Midbrain (tissue), 1 donor: ENCODE data around the gene CFAP69.
"Not testable (repeated sequence)": the region's sequence is repeated elsewhere in the genome, so short reads cannot be mapped to it uniquely, and the experiment has no call there.

Experiments
- DNase-seq: peaks from one replicate; lab custom pipeline; 2025; lab: John Stamatoyannopoulos, UW

Gene CFAP69

DNA sequence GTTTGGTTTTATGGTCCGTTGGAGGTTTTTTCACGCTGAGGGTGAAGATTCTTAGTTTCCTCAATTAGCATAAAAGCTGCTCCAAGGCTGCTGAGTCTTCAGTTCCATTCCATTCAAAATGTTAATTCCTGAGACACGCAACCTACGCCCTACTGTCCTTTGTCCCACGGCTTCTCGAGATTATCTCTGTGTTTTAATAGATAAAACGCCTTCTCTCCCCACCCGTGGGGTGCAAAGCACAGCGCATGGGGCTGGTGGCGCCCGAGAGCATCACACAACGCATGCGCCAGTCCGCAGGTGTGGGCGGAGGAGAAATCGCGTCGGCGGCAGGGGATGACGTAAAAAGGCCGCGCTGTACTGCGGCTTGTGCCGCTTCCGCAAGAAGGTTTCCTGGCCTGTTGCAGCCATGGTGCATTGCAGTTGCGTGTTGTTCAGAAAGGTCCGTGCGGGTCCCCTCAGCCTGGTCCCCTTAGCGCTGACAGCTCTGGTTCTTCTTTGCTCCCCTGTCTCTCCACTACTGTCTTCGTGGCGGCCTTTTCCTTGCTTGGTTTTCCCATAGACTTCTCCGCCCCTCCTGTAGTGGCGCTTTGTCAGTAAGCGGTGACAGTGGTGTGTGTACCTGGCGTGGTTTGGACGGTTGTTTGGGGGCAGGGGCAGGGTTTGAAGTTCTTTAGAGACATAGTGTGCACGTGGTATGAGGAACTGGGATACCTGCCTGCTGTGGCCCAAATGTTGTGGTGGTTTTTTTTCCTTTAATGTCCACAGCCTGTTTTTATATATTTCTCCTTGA, 101.6 kb downstream of the CFAP69 start, which contains the start of gene GTPBP10:
GTPBP10 (plus strand) TSS at position 381 of the 790 bp plus-strand sequence; CDS start at position 407, 26 bp downstream.
- DNase-seq = peak; percentile 96

DNA sequence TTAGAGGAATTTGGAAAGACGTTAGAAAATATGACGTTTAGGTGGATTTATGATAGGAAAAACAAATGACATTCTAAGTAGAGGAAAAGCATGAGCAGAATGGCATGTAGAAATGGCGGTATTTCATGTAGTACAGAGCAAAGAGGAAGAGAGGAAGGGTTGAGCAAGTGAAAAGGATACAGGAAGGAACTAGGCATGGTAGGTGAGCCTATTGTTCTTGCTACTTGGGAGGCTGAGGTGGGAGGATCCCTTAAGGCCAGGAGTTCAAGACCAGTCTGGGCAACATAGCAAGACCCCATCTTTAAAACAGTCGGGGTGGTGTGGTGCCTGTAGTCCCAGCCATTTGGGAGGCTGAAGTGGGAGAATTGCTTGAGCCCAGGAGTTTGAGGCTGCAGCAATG, 102.8 kb downstream of the CFAP69 start:
- DNase-seq = no peak

DNA sequence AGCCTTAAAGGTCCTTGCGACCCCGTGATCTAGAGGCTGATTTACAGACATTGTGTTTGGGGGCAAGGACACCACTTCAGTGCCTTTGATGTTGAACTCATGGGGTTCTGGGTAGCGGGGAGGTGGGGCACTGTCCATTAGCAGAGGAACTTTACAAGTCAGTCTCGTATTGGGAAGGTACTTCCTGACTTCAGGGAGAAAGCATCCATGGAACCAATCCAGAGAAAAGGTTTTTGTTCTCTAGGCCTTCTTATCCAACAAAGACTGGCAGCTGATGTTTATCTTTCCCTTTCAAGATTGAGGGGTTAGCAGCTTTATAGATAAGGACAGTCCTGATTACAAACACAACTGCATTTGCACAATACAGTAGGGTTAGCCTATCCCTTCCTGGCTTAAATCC, 104.3 kb downstream of the CFAP69 start:
- DNase-seq = no peak

DNA sequence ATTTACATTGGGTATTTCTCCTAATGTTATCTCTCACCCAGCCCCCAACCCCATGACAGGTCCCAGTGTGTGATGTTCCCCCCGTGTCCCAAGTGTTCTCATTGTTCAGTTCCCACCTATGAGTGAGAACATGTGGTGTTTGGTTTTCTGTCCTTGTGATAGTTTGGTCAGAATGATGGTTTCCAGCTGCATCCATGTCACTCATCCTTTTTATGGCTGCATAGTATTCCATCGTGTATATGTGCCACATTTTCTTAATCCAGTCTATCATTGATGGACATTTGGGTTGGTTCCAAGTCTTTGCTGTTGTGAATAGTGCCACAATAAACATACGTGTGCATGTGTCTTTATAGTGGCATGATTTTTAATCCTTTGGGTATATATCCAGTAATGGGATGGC, 105.1 kb downstream of the CFAP69 start:
- not testable (repeated sequence) for DNase-seq

DNA sequence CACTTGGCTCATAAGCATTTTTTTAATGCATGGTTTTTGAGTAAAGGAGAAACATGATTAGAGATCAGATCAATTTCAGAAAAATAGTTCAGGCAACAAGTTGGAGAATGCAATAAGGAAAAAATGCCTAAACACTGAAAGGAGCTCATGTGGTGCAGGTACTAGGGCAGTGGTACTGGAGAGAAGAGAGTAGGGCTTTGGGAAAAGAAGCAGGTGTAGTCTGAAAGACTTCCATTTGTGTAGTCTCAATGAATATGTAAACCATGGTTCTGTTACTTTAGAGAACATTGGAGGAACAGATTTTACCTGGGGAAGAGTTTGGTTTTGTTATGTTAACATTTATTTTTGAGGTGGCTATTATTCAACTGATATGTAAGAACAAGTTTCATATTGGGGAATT, 107.0 kb downstream of the CFAP69 start:
- DNase-seq = no peak
